ENCODE results near the gene BDH2. TPM values are rescaled to one million over a fixed set of nuclear protein-coding genes. Genes with fewer than 3 reads are reported as not detected.

BDH2 gene
- total RNA-seq, 1 experiment from 2014 or later, result 19.7 TPM

- H3K36me3 Mint-ChIP-seq (ENCODE audit: insufficient read depth, unreplicated experiment), result peaks cover 26% of the 10 kb centered on the region
- no peaks in the 10 kb centered on the region for H3K36me3 ChIP-seq (ENCODE audit: control insufficient read depth, insufficient read depth, low read length)
- no peaks in the 10 kb centered on the region for H3K9me3 Mint-ChIP-seq (ENCODE audit: unreplicated experiment)
- H3K27me3 ChIP-seq (replicated peaks; ENCODE audit: control insufficient read depth, insufficient read depth, low read length), result no peaks in the 10 kb centered on the region
- H3K4me1 ChIP-seq, result no peaks in the 10 kb centered on the region
- H3K4me1 Mint-ChIP-seq (ENCODE audit: low read depth, unreplicated experiment), result no peaks in the 10 kb centered on the region
- no TSS peak for BruUV-seq (replicated peaks)
- ChIA-PET POLR2A (no interaction called here), CTCF (no interaction called here)
- DNase-seq, result no peak
- H3K4me3 Mint-ChIP-seq (ENCODE audit: unreplicated experiment), result no peak overlapping the region
- H3K27ac Mint-ChIP-seq (ENCODE audit: unreplicated experiment), result no peak overlapping the region
- intact Hi-C loops (cut with micrococcal nuclease; ENCODE audit: unreplicated experiment), result no loop called here
- H3K27me3 Mint-ChIP-seq (ENCODE audit: insufficient read depth, unreplicated experiment), result no peaks in the 10 kb centered on the region
- TF ChIP-seq CTCF (IDR thresholded peaks at IDR 0.05; ENCODE audit: insufficient read depth in 1 of 2, low read depth in 1 of 2, low read length in 1 of 2, severe bottlenecking in 1 of 2, unreplicated experiment in 1 of 2), result no peak
- no peak overlapping the region for H3K4me3 ChIP-seq (ENCODE audit: low read depth, low read length)
- no peaks in the 10 kb centered on the region for H3K9me3 ChIP-seq
Observed at GRCh38 chr4:103108542-103108941, 8.9 kb upstream of the BDH2 start.

- Mint-ChIP-seq H3K4me1 (ENCODE audit: low read depth, unreplicated experiment) (no peaks in the 10 kb centered on the region), H3K9me3 (ENCODE audit: unreplicated experiment) (no peaks in the 10 kb centered on the region), H3K4me3 (ENCODE audit: unreplicated experiment) (no peak overlapping the region), H3K27me3 (ENCODE audit: insufficient read depth, unreplicated experiment) (no peaks in the 10 kb centered on the region), H3K27ac (ENCODE audit: unreplicated experiment) (no peak overlapping the region), H3K36me3 (ENCODE audit: insufficient read depth, unreplicated experiment) (peaks cover 33% of the 10 kb centered on the region)
- Histone ChIP-seq H3K4me1 (no peaks in the 10 kb centered on the region), H3K4me3 (ENCODE audit: low read depth, low read length) (no peak overlapping the region), H3K36me3 (ENCODE audit: control insufficient read depth, insufficient read depth, low read length) (no peaks in the 10 kb centered on the region), H3K27me3 (replicated peaks; ENCODE audit: control insufficient read depth, insufficient read depth, low read length) (no peaks in the 10 kb centered on the region), H3K9me3 (no peaks in the 10 kb centered on the region)
- ChIA-PET CTCF (no interaction called here), POLR2A (no interaction called here)
- no peak for DNase-seq
- intact Hi-C loops (cut with micrococcal nuclease; ENCODE audit: unreplicated experiment), result no loop called here
- BruUV-seq (replicated peaks), result no TSS peak
- no peak for TF ChIP-seq CTCF (IDR thresholded peaks at IDR 0.05; ENCODE audit: insufficient read depth in 1 of 2, low read depth in 1 of 2, low read length in 1 of 2, severe bottlenecking in 1 of 2, unreplicated experiment in 1 of 2)
Observed at GRCh38 chr4:103105558-103106356, 6.1 kb upstream of the BDH2 start.

- Histone ChIP-seq H3K4me1 (no peaks in the 10 kb centered on the region), H3K4me3 (ENCODE audit: low read depth, low read length) (no peak overlapping the region), H3K36me3 (ENCODE audit: control insufficient read depth, insufficient read depth, low read length) (no peaks in the 10 kb centered on the region), H3K27me3 (replicated peaks; ENCODE audit: control insufficient read depth, insufficient read depth, low read length) (no peaks in the 10 kb centered on the region), H3K9me3 (no peaks in the 10 kb centered on the region)
- intact Hi-C loops (cut with micrococcal nuclease; ENCODE audit: unreplicated experiment), result no loop called here
- Mint-ChIP-seq H3K4me1 (ENCODE audit: low read depth, unreplicated experiment) (no peaks in the 10 kb centered on the region), H3K27me3 (ENCODE audit: insufficient read depth, unreplicated experiment) (no peaks in the 10 kb centered on the region), H3K27ac (ENCODE audit: unreplicated experiment) (no peak overlapping the region), H3K9me3 (ENCODE audit: unreplicated experiment) (no peaks in the 10 kb centered on the region), H3K4me3 (ENCODE audit: unreplicated experiment) (no peak overlapping the region), H3K36me3 (ENCODE audit: insufficient read depth, unreplicated experiment) (peaks cover 31% of the 10 kb centered on the region)
- BruUV-seq (replicated peaks), result no TSS peak
- POLR2A ChIA-PET, result no interaction called here
- TF ChIP-seq CTCF (IDR thresholded peaks at IDR 0.05; ENCODE audit: insufficient read depth in 1 of 2, low read depth in 1 of 2, low read length in 1 of 2, severe bottlenecking in 1 of 2, unreplicated experiment in 1 of 2), result no peak
- CTCF ChIA-PET, result no interaction called here
- no peak for DNase-seq
Observed at GRCh38 chr4:103104886-103105285, 5.3 kb upstream of the BDH2 start.

All from Caco-2 (cell line).